ENCODE results near the gene PIEZO1.

PIEZO1 gene

GRCh38 chr16:88766975-88767374 is 18.0 kb downstream of the PIEZO1 start:
- DNase-seq (ENCODE audit: low spot score) = no peak

GRCh38 chr16:88764913-88765349 is 20.1 kb downstream of the PIEZO1 start:
- DNase-seq (ENCODE audit: low spot score) = no peak

GRCh38 chr16:88764080-88764479 is 20.9 kb downstream of the PIEZO1 start:
- DNase-seq (ENCODE audit: low spot score) = no peak

- DNase-seq (ENCODE audit: low spot score) = no peak
Measured at GRCh38 chr16:88763502-88764053, 21.4 kb downstream of the PIEZO1 start.

GRCh38 chr16:88762941-88763340 is 22.1 kb downstream of the PIEZO1 start:
- no peak for DNase-seq (ENCODE audit: low spot score)

GRCh38 chr16:88762258-88762870 is 22.7 kb downstream of the PIEZO1 start:
- no peak for DNase-seq (ENCODE audit: low spot score)

GRCh38 chr16:88761830-88762229 is 23.2 kb downstream of the PIEZO1 start:
- no peak for DNase-seq (ENCODE audit: low spot score)

GRCh38 chr16:88761143-88761534 is 23.9 kb downstream of the PIEZO1 start:
- DNase-seq (ENCODE audit: low spot score) = no peak

GRCh38 chr16:88760424-88761142 is 24.4 kb downstream of the PIEZO1 start:
- no peak for DNase-seq (ENCODE audit: low spot score)

GRCh38 chr16:88759976-88760350 is 25.1 kb downstream of the PIEZO1 start:
- no peak for DNase-seq (ENCODE audit: low spot score)

GRCh38 chr16:88759245-88759975 is 25.6 kb downstream of the PIEZO1 start:
- DNase-seq (ENCODE audit: low spot score) = peak; percentile 26

GRCh38 chr16:88758944-88759244 is 26.1 kb downstream of the PIEZO1 start:
- no peak for DNase-seq (ENCODE audit: low spot score)

- no peak for DNase-seq (ENCODE audit: low spot score)
Measured at GRCh38 chr16:88758227-88758943, 26.6 kb downstream of the PIEZO1 start.

GRCh38 chr16:88755745-88756443 is 29.1 kb downstream of the PIEZO1 start:
- no peak for DNase-seq (ENCODE audit: low spot score)

- DNase-seq (ENCODE audit: low spot score) = no peak
Measured at GRCh38 chr16:88754912-88755744, 29.9 kb downstream of the PIEZO1 start.

- no peak for DNase-seq (ENCODE audit: low spot score)
Measured at GRCh38 chr16:88754109-88754911, 30.7 kb downstream of the PIEZO1 start.

- DNase-seq (ENCODE audit: low spot score) = no peak
Measured at GRCh38 chr16:88753602-88754001, 31.4 kb downstream of the PIEZO1 start.

GRCh38 chr16:88753191-88753590 is 31.8 kb downstream of the PIEZO1 start:
- no peak for DNase-seq (ENCODE audit: low spot score)

- no peak for DNase-seq (ENCODE audit: low spot score)
Measured at GRCh38 chr16:88752386-88753002, 32.5 kb downstream of the PIEZO1 start.

- no peak for DNase-seq (ENCODE audit: low spot score)
Measured at GRCh38 chr16:88750854-88751253, 34.2 kb downstream of the PIEZO1 start.

Data from hematopoietic multipotent progenitor cell treated with erythropoietin and hydrocortisone succinate and interleukin-3 and kit ligand, for 15 days (in vitro differentiated cells).